Measurements from ENCODE around the gene RNF214.

GRCh38 chr11:117188620-117189081 lies 43.8 kb upstream of the RNF214 start:
- no peak for TF ChIP-seq POLR2A (IDR thresholded peaks at IDR 0.05; ENCODE audit: low read depth, low read length)
- TF ChIP-seq TAF1 (IDR thresholded peaks at IDR 0.05; ENCODE audit: borderline replicate concordance, low read depth, low read length): no peak
